ENCODE measurements around the gene DMGDH.

Gene DMGDH

DNA sequence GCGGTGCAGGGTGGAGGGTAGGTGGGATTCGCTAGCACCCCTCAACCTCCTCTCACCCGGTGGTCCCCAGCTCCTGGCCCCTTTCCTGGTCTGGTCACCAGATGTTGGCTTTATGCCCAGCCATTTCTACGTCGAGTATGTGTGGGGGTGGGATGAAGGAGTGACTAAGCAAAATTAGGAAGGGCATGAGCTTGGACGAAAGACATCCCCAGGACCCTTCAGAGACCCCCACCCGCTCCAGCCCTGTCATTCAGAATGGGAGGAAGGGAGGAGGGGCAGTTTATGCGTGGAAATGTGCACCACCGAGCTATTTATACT lies 835 bp upstream of the DMGDH start:
- Histone ChIP-seq H3K4me1 (ENCODE audit: insufficient read depth, low read length) (no peaks in the 10 kb centered on the region), H3K9me3 (ENCODE audit: insufficient read depth, low read length, severe bottlenecking) (peaks cover 4% of the 10 kb centered on the region), H3K4me3 (ENCODE audit: low read depth in 1 of 2, low read length in 2 of 2) (no peak overlapping the region), H2AFZ (ENCODE audit: low read depth, low read length) (no peak overlapping the region), H3K36me3 (ENCODE audit: insufficient read depth, low read length) (no peaks in the 10 kb centered on the region), H3K9ac (ENCODE audit: low read depth, low read length) (no peak overlapping the region), H3K27me3 (ENCODE audit: insufficient read depth, low read length, poor library complexity) (no peaks in the 10 kb centered on the region), H3K79me2 (ENCODE audit: insufficient read depth, low read length) (no peaks in the 10 kb centered on the region), H3K27ac (ENCODE audit: low read length) (no peak overlapping the region), H4K20me1 (ENCODE audit: insufficient read depth, low read length) (no peaks in the 10 kb centered on the region), H3K4me2 (ENCODE audit: insufficient read depth, low read length) (no peak overlapping the region)
- ATAC-seq (ENCODE audit: insufficient read depth, low read depth) (no peak), DNase-seq (no peak)
- TF ChIP-seq EZH2 (IDR thresholded peaks at IDR 0.05; ENCODE audit: borderline replicate concordance, low read depth, low read length, severe bottlenecking) (no peak), CTCF (IDR thresholded peaks at IDR 0.05; ENCODE audit: borderline replicate concordance, extremely low read depth, low read length, poor library complexity, severe bottlenecking) (no peak)

DNA sequence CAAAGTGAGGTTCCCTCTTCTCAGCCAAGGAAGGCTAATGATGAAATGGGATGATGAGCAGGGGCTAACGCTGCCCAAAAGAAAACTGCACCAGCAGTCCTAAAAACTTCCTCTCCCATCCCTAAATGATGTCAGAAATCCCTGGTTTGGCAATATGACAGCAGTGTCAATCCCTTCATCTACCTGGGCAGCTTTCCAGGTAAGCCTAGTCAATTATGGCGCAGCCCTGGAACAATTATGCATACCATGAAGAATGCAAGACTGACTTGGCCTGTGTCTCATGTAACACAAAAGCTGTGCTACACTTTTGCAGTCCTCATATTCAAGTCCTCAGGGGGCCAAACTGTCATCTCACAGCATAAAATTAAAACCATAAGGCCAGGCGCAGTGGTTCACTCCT lies 7.0 kb downstream of the DMGDH start:
- Histone ChIP-seq H3K9ac (ENCODE audit: low read depth, low read length) (no peak overlapping the region), H3K27ac (ENCODE audit: low read length) (no peak overlapping the region)
- ATAC-seq (ENCODE audit: insufficient read depth, low read depth), result no peak

GRCh38 chr5:79059674-79060073 lies 9.8 kb downstream of the DMGDH start:
- Histone ChIP-seq H3K27ac (ENCODE audit: low read length) (no peak overlapping the region), H3K36me3 (ENCODE audit: insufficient read depth, low read length) (no peaks in the 10 kb centered on the region)

More for the DNA sequence above, 7.0 kb downstream of the DMGDH start:
- Histone ChIP-seq H3K79me2 (ENCODE audit: insufficient read depth, low read length) (no peaks in the 10 kb centered on the region), H3K36me3 (ENCODE audit: insufficient read depth, low read length) (no peaks in the 10 kb centered on the region), H3K4me3 (ENCODE audit: low read depth in 1 of 2, low read length in 2 of 2) (no peak overlapping the region), H2AFZ (ENCODE audit: low read depth, low read length) (no peak overlapping the region), H3K9me3 (ENCODE audit: insufficient read depth, low read length, severe bottlenecking) (no peaks in the 10 kb centered on the region), H3K27me3 (ENCODE audit: insufficient read depth, low read length, poor library complexity) (no peaks in the 10 kb centered on the region), H3K4me1 (ENCODE audit: insufficient read depth, low read length) (no peaks in the 10 kb centered on the region), H3K4me2 (ENCODE audit: insufficient read depth, low read length) (no peak overlapping the region), H4K20me1 (ENCODE audit: insufficient read depth, low read length) (no peaks in the 10 kb centered on the region)
- TF ChIP-seq CTCF (IDR thresholded peaks at IDR 0.05; ENCODE audit: borderline replicate concordance, extremely low read depth, low read length, poor library complexity, severe bottlenecking), result no peak
- TF ChIP-seq EZH2 (IDR thresholded peaks at IDR 0.05; ENCODE audit: borderline replicate concordance, low read depth, low read length, severe bottlenecking), result no peak
- no peak for DNase-seq

More at GRCh38 chr5:79059674-79060073, 9.8 kb downstream of the DMGDH start:
- Histone ChIP-seq H3K9ac (ENCODE audit: low read depth, low read length) (no peak overlapping the region), H4K20me1 (ENCODE audit: insufficient read depth, low read length) (no peaks in the 10 kb centered on the region), H3K4me1 (ENCODE audit: insufficient read depth, low read length) (no peaks in the 10 kb centered on the region), H2AFZ (ENCODE audit: low read depth, low read length) (no peak overlapping the region), H3K9me3 (ENCODE audit: insufficient read depth, low read length, severe bottlenecking) (no peaks in the 10 kb centered on the region), H3K4me3 (ENCODE audit: low read depth in 1 of 2, low read length in 2 of 2) (no peak overlapping the region), H3K27me3 (ENCODE audit: insufficient read depth, low read length, poor library complexity) (no peaks in the 10 kb centered on the region), H3K79me2 (ENCODE audit: insufficient read depth, low read length) (no peaks in the 10 kb centered on the region), H3K4me2 (ENCODE audit: insufficient read depth, low read length) (no peak overlapping the region)
- DNase-seq (no peak), ATAC-seq (ENCODE audit: insufficient read depth, low read depth) (no peak)
- TF ChIP-seq CTCF (IDR thresholded peaks at IDR 0.05; ENCODE audit: borderline replicate concordance, extremely low read depth, low read length, poor library complexity, severe bottlenecking) (no peak), EZH2 (IDR thresholded peaks at IDR 0.05; ENCODE audit: borderline replicate concordance, low read depth, low read length, severe bottlenecking) (no peak)

Data from DND-41 (cell line).